Ovary (tissue), 9 donors: ENCODE measurements around the gene SERHL2. TPM values are rescaled to one million over a fixed set of nuclear protein-coding genes. Genes with fewer than 3 reads are reported as not detected.
"Not testable (repeated sequence)": the region's sequence is repeated elsewhere in the genome, so short reads cannot be mapped to it uniquely, and the experiment has no call there.

ENCODE experiments used
- DNase-seq, 5 donors: peaks; one replicate each; pipeline ENCODE4 v3.0.0-alpha.2; 2019 to 2020
- H3K27ac ChIP-seq, 2 donors: fragments of 200-600 bp; one replicate each; pipeline versions ENCODE4 v1.5.1 to v1.8.0; 2019 to 2022
- H3K27me3 ChIP-seq: fragments of 200-600 bp; one replicate; pipeline ENCODE4 v1.8.0; 2022
- H3K36me3 ChIP-seq: fragments of 200-600 bp; sonication (generic); one replicate; pipeline ENCODE4 v1.5.1; 2019
- H3K4me1 ChIP-seq: one replicate; pipeline ENCODE4 v1.8.1; 2013; ENCODE audit warnings: mild to moderate bottlenecking, moderate library complexity; ENCODE audit not compliant: insufficient read depth
- H3K4me3 ChIP-seq: fragments of 200-600 bp; sonication (generic); one replicate; pipeline ENCODE4 v1.5.1; 2017
- H3K9me3 ChIP-seq, 2 donors: fragments of 200-600 bp in 1 of 2; sonication (generic) in 1 of 2; one replicate each; pipeline versions ENCODE4 v1.5.1 to v1.8.1; 2013 to 2019; ENCODE audit warnings: mild to moderate bottlenecking in 1 of 2, moderate library complexity in 1 of 2
- EP300 ChIP-seq: sonication (generic); formaldehyde crosslinking; IDR thresholded peaks from one replicate; pipeline ENCODE4 v1.6.1; 2017; ENCODE audit warnings: antibody characterized with exemption
- POLR2A ChIP-seq: fragments of 450-650 bp; IDR thresholded peaks from one replicate; pipeline ENCODE4 v1.6.1; 2017; ENCODE audit warnings: antibody characterized with exemption, mild to moderate bottlenecking, moderate library complexity
- WGBS, 3 donors: extraction: QIAGEN DNeasy Blood & Tissue Kit in 1 of 3; methylation state at CpG; one replicate each; pipeline versions ENCODE4 v1.1.5 to v1.1.7; 2013 to 2017; 5-methylcytosine and 5-hydroxymethylcytosine counted together
- intact Hi-C, 4 donors: fragments of 100-400 bp; cut with DNase I; formaldehyde crosslinking; loops; one replicate each; pipeline versions ENCODE4 v1.11.0 to v1.15.1; 2022 to 2023
- polyA plus RNA-seq, 2 donors: library from polyadenylated mRNA; stranded (reverse); fragments of 200-250 nt in 1 of 2; fragments of 350-450 nt in 1 of 2; fragmentation: Illumina TruSeq in 1 of 2; extraction: RNeasy Lipid Tissue Mini Kit (QIAGEN cat#74804) in 1 of 2; gene quantifications; one replicate each; pipeline ENCODE4 v1.2.3, GENCODE V29; 2013 to 2014
- total RNA-seq, 7 donors: library from RNA; depleted of rRNA in 2 of 7; stranded (reverse); fragments of >200 nt in 2 of 7; fragmentation: NEBNext Ultra II Directional in 3 of 7; extraction: Animal tissue kit (Norgen Biotek cat#: 25700) in 3 of 7; gene quantifications; one replicate each; pipeline versions ENCODE4 v1.1.0 to v1.2.4, GENCODE V29; 2016 to 2023
- TF ChIP-seq, protein P1 (sequence below), 3 donors: fragments of 450-650 bp in 2 of 3; fragments of 200-600 bp in 1 of 3; IDR thresholded peaks; one replicate each; pipeline versions ENCODE4 v1.5.1 to v1.8.0; 2016 to 2022; ENCODE audit warnings: antibody characterized with exemption in 3 of 3, mild to moderate bottlenecking in 1 of 3
- donor health status: DM: no; HTN: no; CAD: no; lungs with moderate emphysema.
- donor health status: DM: no; HTN: no; CAD: no.
- donor health status: Bipolar disorder and iron deficiency.
- donor health status: DM: yes; HTN: yes; CAD: no.
- donor health status: DM: no; HTN: no; CAD: no.
- donor health status: DM: yes; HTN: yes; CAD: no.

The SERHL2 gene
- total and polyA plus RNA-seq, 9 donors: 8.1 to 27.8 (median 14.9) TPM

DNA sequence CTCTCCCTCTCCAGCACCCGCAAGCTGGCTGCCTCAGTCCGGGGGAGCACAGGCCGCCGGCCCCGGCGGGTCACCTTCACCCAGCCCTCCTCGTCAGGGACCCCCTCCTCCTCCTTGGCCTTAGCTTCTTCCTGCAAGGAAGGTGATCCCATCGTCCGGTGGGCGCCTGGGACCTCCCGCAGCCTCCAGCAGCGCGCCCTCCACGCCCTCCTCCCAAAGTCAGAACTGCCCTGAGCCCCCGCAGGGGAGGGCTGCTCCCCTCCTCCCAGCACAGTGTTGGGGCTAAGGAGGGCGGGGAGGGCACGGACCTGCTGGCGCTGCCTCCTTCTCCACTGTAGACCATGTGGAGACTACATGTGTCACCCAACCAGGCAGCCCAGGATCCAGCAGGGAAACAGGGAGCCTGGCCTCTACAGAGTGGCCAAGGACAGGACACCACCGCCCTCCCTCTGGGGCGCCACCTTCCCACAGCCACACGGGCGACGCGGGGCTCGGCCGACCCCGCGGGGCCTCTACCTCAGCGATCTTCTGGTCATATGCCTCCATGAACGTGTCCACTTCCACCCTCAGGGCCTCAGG is 22.3 kb downstream of the SERHL2 start:
- WGBS, 3 donors: 66 to 77% (median 71%) methylated on average over 19 to 30 of the region's 30 CpGs
- DNase-seq, H3K9me3 ChIP-seq: not testable (repeated sequence)

DNA sequence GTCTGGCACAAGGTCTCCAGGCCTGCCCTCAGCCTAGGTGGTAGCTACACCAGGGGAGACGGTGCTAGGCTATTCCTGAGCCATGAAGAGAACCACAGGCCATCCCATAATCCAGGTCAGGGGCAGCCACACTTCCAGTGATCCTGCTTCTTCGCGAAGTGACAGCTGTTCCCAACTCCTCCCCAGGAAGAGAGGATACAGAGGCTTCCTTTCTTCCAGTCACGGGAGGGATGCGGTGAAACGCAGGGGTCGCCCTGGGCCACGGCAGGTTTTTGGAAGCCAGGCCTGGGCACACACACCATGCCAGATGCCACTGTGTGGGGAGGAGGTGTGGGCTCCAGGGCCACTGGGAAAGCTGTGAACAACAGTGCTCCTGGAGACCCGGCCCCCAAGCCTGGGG is 23.4 kb downstream of the SERHL2 start:
- H3K27me3 ChIP-seq, H3K27ac ChIP-seq, H3K4me3 ChIP-seq, H3K36me3 ChIP-seq, DNase-seq, H3K4me1 ChIP-seq, intact Hi-C loops, H3K9me3 ChIP-seq: not testable (repeated sequence)
- WGBS, 3 donors: 63 to 87% (median 71%) methylated on average over 8 of the region's 9 CpGs

More for the DNA sequence above, 22.3 kb downstream of the SERHL2 start:
- H3K36me3 ChIP-seq, H3K4me3 ChIP-seq, H3K27me3 ChIP-seq, intact Hi-C loops, H3K27ac ChIP-seq, H3K4me1 ChIP-seq: not testable (repeated sequence)

DNA sequence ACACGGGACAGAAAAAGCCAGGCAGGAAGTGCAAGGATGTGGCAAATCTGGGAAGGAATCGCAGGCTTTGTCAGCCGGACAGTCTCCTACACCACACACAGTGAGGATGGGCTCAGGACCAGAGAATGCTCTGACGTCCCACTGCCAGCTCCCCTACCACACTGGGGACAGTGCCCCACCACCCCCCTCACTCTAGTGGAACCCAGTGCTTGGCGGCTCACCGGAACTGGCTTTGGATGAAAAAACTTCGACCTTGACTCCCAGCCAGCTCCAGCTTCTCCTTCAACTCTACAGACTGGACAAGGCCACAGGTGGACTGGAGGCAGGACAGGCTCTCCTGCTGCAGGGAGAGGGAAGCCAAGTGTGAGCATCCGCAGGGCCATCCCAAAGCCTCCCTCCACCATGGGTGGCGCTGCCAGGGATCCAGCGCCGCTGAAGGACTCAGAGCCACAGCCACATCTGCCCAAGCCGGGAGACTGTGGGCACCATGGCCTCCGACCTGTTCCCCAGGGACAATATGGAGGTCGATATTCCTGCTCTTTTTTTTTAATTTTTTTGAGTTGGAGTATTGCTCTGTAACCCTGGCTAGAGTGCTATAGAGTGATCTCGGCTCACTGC is 24.0 kb downstream of the SERHL2 start:
- no peak overlapping the region for H3K4me3 ChIP-seq
- no peak overlapping the region for H3K27ac ChIP-seq
- no peaks in the 10 kb centered on the region for H3K4me1 ChIP-seq
- no peaks in the 10 kb centered on the region for H3K27me3 ChIP-seq
- intact Hi-C loops: no loop called here
- H3K9me3 ChIP-seq: no peaks in the 10 kb centered on the region
- 36 to 62% (median 43%) methylated on average over 14 to 15 of the region's 15 CpGs for WGBS, 3 donors
- peak in 3 of 5 donors; percentile 50 to 56 (median 53) for DNase-seq
- no peaks in the 10 kb centered on the region for H3K36me3 ChIP-seq
- TF ChIP-seq, protein P1, sequence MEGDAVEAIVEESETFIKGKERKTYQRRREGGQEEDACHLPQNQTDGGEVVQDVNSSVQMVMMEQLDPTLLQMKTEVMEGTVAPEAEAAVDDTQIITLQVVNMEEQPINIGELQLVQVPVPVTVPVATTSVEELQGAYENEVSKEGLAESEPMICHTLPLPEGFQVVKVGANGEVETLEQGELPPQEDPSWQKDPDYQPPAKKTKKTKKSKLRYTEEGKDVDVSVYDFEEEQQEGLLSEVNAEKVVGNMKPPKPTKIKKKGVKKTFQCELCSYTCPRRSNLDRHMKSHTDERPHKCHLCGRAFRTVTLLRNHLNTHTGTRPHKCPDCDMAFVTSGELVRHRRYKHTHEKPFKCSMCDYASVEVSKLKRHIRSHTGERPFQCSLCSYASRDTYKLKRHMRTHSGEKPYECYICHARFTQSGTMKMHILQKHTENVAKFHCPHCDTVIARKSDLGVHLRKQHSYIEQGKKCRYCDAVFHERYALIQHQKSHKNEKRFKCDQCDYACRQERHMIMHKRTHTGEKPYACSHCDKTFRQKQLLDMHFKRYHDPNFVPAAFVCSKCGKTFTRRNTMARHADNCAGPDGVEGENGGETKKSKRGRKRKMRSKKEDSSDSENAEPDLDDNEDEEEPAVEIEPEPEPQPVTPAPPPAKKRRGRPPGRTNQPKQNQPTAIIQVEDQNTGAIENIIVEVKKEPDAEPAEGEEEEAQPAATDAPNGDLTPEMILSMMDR (IDR thresholded peaks at IDR 0.05): no peak
- TF ChIP-seq EP300: no peak
- TF ChIP-seq POLR2A: no peak

DNA sequence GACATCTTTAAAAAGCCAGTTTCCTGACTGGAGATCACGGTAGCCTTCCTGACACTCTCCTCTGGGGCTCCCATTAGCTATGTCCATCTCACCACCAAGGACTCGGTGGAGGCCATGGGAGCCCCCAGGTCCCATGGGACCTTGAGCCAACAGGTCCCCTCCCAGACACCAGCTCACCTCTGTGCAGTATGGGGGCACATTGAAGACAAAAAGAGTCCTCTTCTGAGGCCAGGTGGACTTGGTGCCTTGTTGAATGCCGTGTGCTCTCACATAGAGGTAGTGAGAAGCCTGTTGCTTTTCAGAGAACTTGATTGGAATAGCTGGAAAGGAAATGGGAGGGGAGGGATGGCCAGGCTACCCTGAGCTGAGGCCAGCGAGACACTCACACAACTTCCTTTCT is 26.3 kb downstream of the SERHL2 start:
- H3K4me3 ChIP-seq, H3K9me3 ChIP-seq, intact Hi-C loops, DNase-seq, H3K4me1 ChIP-seq, H3K27ac ChIP-seq, H3K27me3 ChIP-seq, H3K36me3 ChIP-seq: not testable (repeated sequence)
- 69 to 84% (median 76%) methylated on average over 3 of the region's 4 CpGs for WGBS, 3 donors

DNA sequence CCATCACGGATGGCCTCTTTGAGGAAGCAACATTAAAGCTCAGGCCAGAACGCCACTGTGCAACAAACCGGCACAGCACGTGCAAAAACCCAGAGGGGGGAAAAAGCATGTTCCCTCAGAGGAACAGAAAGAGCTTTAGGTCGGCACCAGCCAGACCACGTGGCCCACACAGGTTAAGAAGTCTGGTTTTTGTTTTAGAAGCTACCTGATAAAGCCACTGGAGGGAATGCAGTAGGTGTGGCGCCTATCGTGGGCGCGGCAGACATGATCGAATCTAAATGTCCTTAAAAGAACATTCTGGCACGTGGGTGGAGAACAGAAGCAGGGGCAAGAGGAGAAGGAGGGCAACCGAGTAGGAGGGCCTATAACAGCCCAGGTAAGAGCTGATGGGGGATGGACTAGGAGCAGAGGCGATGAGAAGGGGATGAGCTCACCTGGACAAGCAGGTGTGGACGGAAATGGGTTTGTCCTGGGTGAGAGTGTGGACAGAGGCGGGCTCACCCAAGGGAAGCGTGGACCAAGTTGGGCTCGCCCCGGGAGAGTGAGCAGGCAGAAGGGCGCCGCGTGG is 27.5 kb downstream of the SERHL2 start:
- H3K36me3 ChIP-seq, H3K9me3 ChIP-seq, intact Hi-C loops, H3K27me3 ChIP-seq, DNase-seq, H3K4me1 ChIP-seq: not testable (repeated sequence)
- peak overlapping the region; percentile 82 for H3K4me3 ChIP-seq
- 0 to 3% (median 0%) methylated on average over 13 to 14 of the region's 22 CpGs for WGBS, 3 donors
- H3K27ac ChIP-seq: peak overlapping the region; percentile 66 to 69

DNA sequence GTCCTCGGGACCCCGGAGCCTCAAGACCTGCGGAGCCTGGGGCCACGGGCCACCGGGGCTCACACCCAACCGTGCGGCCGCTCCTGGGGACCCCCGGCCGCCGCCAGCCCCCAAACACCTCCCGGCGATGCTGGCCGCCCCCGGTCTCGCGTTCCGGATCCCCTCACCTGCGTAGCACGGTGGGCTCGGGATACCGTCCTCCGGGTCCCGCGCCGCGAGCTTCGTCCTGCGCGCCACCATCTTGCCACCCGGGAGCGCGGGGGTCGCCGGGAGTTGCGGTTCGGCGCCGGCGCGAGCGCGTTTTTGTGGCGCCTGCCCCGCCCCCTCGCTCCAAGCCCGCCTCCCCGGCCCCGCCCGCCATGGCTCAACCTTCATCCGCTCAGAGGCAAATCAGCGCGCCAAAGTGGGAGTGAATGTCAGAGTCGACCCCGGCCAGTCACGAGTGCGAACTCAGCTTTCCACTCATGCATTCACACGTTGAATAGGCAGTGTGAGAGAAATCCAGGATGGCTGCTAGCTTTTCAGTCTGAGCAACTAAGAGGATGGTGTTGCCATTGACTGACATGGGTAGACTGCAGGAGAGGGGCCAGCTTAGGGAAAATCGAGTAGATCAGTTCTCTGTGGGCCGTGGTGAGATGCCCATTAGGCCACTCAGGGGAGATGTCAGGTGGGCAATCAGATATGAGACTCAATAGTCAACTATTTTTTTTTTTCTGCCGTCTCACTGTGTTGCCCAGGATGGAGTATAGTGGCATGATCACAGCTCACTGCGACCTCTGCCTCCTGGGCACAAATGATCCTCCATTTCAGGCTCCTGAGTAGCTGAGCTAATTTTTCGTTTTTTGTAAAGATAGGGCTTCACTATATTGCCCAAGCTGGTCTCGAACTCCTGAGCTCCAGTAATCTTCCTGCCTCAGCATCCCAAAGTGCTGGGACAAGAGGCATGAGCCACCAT is 28.3 kb downstream of the SERHL2 start:
- Histone ChIP-seq H3K4me3 (peak overlapping the region; percentile 82), H3K36me3 (no peaks in the 10 kb centered on the region), H3K27me3 (no peaks in the 10 kb centered on the region), H3K4me1 (no peaks in the 10 kb centered on the region), H3K9me3 (no peaks in the 10 kb centered on the region), H3K27ac (peak overlapping the region; percentile 66 to 69)
- 5 to 8% (median 5%) methylated on average over 47 to 64 of the region's 64 CpGs for whole genome bisulfite sequencing, 3 donors
- peak; percentile 80 to 88 (median 84) for DNase-seq
- TF ChIP-seq EP300 (no peak), POLR2A (no peak)
- TF ChIP-seq, protein P1 (IDR thresholded peaks at IDR 0.05): no peak
- intact Hi-C loops: no loop called here
